Measurements from ENCODE around the gene DMRTB1. TPM values are rescaled to one million over a fixed set of nuclear protein-coding genes. Genes with fewer than 3 reads are reported as not detected.

DMRTB1 gene
- total RNA-seq, 1 experiment from 2014 or later: not detected

GRCh38 chr1:53480678-53481077 lies 21.5 kb downstream of the DMRTB1 start:
- no peaks in the 10 kb centered on the region for H3K36me3 ChIP-seq (ENCODE audit: control insufficient read depth in 1 of 2, insufficient read depth in 2 of 2, low read length in 2 of 2)
- TF ChIP-seq SIN3A (IDR thresholded peaks at IDR 0.05; ENCODE audit: low read depth) (no peak), CTCF (IDR thresholded peaks at IDR 0.05 in 2 of 3, conservative IDR thresholded peaks at IDR 0.05 in 1 of 3; ENCODE audit: borderline replicate concordance in 1 of 3, insufficient read depth in 1 of 3, low read depth in 2 of 3, low read length in 2 of 3) (no peak), ELF1 (IDR thresholded peaks at IDR 0.05; ENCODE audit: borderline replicate concordance, low read depth) (no peak), ZFX (IDR thresholded peaks at IDR 0.05) (no peak), EZH2phosphoT487 (IDR thresholded peaks at IDR 0.05; ENCODE audit: borderline replicate concordance) (no peak), RAD21 (IDR thresholded peaks at IDR 0.05; ENCODE audit: low read depth) (no peak), CEBPB (IDR thresholded peaks at IDR 0.05; ENCODE audit: low read depth) (no peak), MAX (IDR thresholded peaks at IDR 0.05) (no peak), CBX3 (IDR thresholded peaks at IDR 0.05; ENCODE audit: low read depth) (no peak), EZH2 (IDR thresholded peaks at IDR 0.05) (no peak), POLR2A (IDR thresholded peaks at IDR 0.05; ENCODE audit: borderline replicate concordance, extremely low read depth, insufficient read depth, insufficient read length) (no peak), YY1 (IDR thresholded peaks at IDR 0.05; ENCODE audit: extremely low read depth, insufficient replicate concordance, low read depth, low read length) (no peak), POLR2AphosphoS5 (IDR thresholded peaks at IDR 0.05; ENCODE audit: low read depth, low read length) (no peak), SRF (IDR thresholded peaks at IDR 0.05; ENCODE audit: low read depth) (no peak), SP1 (IDR thresholded peaks at IDR 0.05; ENCODE audit: low read depth) (no peak)

More at GRCh38 chr1:53480678-53481077, 21.5 kb downstream of the DMRTB1 start:
- ChIA-PET RAD21 (ENCODE audit: low non-redundant PET in 1 of 2, low total read pairs in 2 of 2, uncharacterized antibody in 2 of 2, unreplicated experiment in 2 of 2) (no interaction called here), POLR2A (no interaction called here), CTCF (no interaction called here)
- intact Hi-C loops (cut with micrococcal nuclease): loop anchor here (10.0 kb wide), 2 partner anchors 334 to 474 kb away; no protein-coding TSS in a partner anchor
- Histone ChIP-seq H3K79me2 (ENCODE audit: insufficient read depth, low read length) (no peaks in the 10 kb centered on the region), H3K9ac (ENCODE audit: low read length) (no peak overlapping the region), H4K20me1 (ENCODE audit: insufficient read depth) (no peaks in the 10 kb centered on the region), H3K27me3 (ENCODE audit: insufficient read depth, low read length) (no peaks in the 10 kb centered on the region), H3K9me3 (ENCODE audit: control insufficient read depth in 1 of 2, insufficient read depth in 1 of 2, low read depth in 1 of 2, low read length in 2 of 2) (no peaks in the 10 kb centered on the region), H3K4me1 (ENCODE audit: control insufficient read depth in 1 of 2, insufficient read depth in 2 of 2, low read length in 2 of 2) (peaks cover 0 to 2% of the 10 kb centered on the region in 2 experiments; a peak in 1 of 4 replicates), H3K4me3 (replicated peaks in 1 of 2; ENCODE audit: low read depth in 1 of 2, low read length in 2 of 2) (no peak overlapping the region), H3K9me2 (ENCODE audit: insufficient read depth) (no peaks in the 10 kb centered on the region), H3K27ac (ENCODE audit: low read depth, low read length) (no peak overlapping the region), H2AFZ (ENCODE audit: low read depth, low read length, poor library complexity, severe bottlenecking) (no peak overlapping the region), H3K4me2 (ENCODE audit: low read length) (no peak overlapping the region)
- no peak for ATAC-seq
- no TSS peak for BruUV-seq (replicated peaks)
- DNase-seq (ENCODE audit: low read depth, low spot score): no peak
